MM.1S (cell line): ENCODE results near the gene E2F6.

Experiments used
- CTCF ChIP-seq: fragments of 300-600 bp; sonication (generic); IDR thresholded peaks from 2 replicates; pipeline ENCODE4 v1.5.1; 2016; ENCODE audit warnings: antibody characterized with exemption, low read length, mixed read lengths
- EZH2phosphoT487 ChIP-seq: fragments of 300-600 bp; sonication (generic); IDR thresholded peaks from 2 replicates; pipeline ENCODE4 v1.6.1; 2018; ENCODE audit warnings: antibody characterized with exemption, low read length

GRCh38 chr2:11406958-11407381 is 59.0 kb downstream of the E2F6 start:
- TF ChIP-seq CTCF (no peak), EZH2phosphoT487 (no peak)
